ENCODE data around the gene ZNF12.
"Not testable (repeated sequence)": the region's sequence is repeated elsewhere in the genome, so short reads cannot be mapped to it uniquely, and the experiment has no call there.

Gene ZNF12

DNA sequence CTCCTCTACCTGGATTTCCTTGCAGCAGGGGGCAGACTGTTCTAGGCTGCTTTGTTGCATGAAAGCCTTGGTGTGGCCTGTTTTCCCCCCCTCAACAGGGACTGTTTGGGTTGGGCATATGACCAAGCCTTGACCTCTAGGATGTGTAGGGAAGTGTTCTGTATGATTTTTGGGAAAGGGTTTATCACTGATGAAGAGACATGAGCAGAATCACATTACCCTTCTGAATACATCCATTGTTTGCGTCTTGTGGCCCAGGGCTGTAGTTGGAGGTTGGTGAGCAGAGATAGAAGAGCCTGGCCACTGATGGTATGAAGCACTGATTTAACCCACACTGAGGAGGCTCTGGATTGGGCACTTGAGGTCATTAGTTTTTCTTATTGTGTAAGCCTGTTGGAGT is 26.6 kb downstream of the ZNF12 start:
- H3K36me3 ChIP-seq (ENCODE audit: control insufficient read depth, low read depth, low read length): no peaks in the 10 kb centered on the region
- no peak overlapping the region for H3K4me3 ChIP-seq (ENCODE audit: low read length)
- H3K27ac ChIP-seq (ENCODE audit: low read length): no peak overlapping the region
- no peaks in the 10 kb centered on the region for H3K4me1 ChIP-seq (ENCODE audit: control insufficient read depth, low read depth, low read length)
- no peaks in the 10 kb centered on the region for H3K27me3 ChIP-seq (ENCODE audit: control insufficient read depth, insufficient read depth, low read length)
- H3K9ac ChIP-seq (ENCODE audit: low read length): no peak overlapping the region
- H3K9me3 ChIP-seq (ENCODE audit: control insufficient read depth, low read depth, low read length): peaks cover 79% of the 10 kb centered on the region

DNA sequence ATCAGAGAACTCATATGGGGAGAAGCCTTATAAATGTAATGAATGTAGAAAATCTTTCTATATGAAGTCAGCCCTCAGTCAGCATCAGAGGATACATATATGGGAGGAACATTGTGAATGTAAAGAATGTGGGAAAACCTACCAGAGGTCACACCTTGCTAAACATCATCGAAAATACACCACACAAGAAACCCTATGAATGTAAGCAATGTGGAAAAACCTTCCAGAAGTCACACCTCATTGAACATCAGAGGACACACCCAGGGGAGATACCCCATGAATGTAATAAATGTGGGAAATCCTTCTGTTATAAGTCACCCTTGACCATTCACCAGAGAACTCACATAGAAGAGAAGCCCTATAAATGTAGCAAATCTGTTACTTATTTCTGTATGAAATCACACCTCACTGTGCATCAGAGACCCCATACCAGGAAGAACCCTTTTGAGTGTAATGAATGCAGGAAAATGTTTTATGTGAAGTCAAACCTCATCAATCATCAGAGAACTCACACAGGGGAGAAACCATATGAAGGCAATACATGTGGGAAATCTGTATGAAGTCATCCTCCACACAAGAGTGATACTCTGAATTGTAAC is 30.8 kb downstream of the ZNF12 start:
- H3K4me3 ChIP-seq (ENCODE audit: low read length): no peak overlapping the region
- no peaks in the 10 kb centered on the region for H3K27me3 ChIP-seq (ENCODE audit: control insufficient read depth, insufficient read depth, low read length)
- H3K36me3 ChIP-seq (ENCODE audit: control insufficient read depth, low read depth, low read length): peaks cover 11% of the 10 kb centered on the region
- peaks cover 74% of the 10 kb centered on the region for H3K9me3 ChIP-seq (ENCODE audit: control insufficient read depth, low read depth, low read length)
- no peak overlapping the region for H3K9ac ChIP-seq (ENCODE audit: low read length)
- H3K27ac ChIP-seq (ENCODE audit: low read length): no peak overlapping the region
- no peaks in the 10 kb centered on the region for H3K4me1 ChIP-seq (ENCODE audit: control insufficient read depth, low read depth, low read length)

DNA sequence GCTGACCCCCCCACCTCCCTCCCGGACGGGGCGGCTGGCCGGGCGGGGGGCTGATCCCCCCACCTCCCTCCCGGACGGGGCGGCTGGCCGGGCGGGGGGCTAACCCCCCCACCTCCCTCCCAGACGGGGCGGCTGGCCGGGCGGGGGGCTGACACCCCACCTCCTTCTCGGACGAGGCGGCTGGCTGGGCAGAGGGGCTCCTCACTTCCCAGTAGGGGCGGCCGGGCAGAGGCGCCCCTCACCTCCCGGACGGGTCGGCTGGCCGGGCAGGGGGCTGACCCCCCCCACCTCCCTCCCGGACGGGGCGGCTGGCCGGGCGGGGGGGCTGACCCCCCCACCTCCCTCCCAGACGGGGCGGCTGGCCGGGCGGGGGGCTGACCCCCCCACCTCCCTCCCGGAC is 35.9 kb downstream of the ZNF12 start:
- not testable (repeated sequence) for H3K4me3 ChIP-seq (ENCODE audit: low read length); H3K27me3 ChIP-seq (ENCODE audit: control insufficient read depth, insufficient read depth, low read length); H3K27ac ChIP-seq (ENCODE audit: low read length); H3K9ac ChIP-seq (ENCODE audit: low read length); H3K4me1 ChIP-seq (ENCODE audit: control insufficient read depth, low read depth, low read length)
- Histone ChIP-seq H3K9me3 (ENCODE audit: control insufficient read depth, low read depth, low read length) (peaks cover 45% of the 10 kb centered on the region), H3K36me3 (ENCODE audit: control insufficient read depth, low read depth, low read length) (peaks cover 11% of the 10 kb centered on the region)

DNA sequence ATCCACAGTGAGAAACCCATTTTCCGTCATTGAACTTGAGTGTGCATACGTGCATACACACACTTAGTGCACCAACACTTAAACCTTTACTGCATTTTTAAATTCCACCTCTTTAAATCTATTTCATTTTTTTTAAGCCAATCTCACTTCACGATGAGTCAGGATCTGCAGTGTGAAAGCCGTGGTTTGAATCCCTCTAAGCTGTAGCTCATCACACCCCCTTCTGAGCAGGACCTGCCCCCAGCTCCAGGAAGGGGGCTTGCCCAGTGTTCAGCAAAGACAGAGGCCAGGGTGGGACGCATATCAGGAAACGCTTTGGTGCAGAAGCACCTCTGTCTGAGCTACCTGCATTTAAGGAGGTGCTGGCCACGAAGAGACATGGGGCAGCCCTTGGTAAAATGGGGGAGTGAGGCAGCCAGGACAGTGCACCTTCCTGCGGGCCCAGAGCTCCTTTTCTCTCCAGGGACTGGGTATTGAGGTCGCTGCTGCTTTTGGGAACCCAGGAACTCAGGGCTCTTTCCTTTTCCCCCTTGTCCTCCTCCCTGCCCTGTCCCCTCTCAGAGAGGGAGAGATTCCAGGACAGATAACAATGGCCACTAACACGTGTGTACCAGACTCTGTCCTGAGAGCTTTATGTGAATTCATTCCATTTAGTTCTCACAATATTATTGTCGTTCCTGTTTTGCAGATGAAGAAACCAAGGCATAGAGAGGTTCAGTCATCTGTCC is 48.0 kb downstream of the ZNF12 start:
- H3K9ac ChIP-seq (ENCODE audit: low read length): no peak overlapping the region
- H3K4me1 ChIP-seq (ENCODE audit: control insufficient read depth, low read depth, low read length): no peaks in the 10 kb centered on the region
- H3K36me3 ChIP-seq (ENCODE audit: control insufficient read depth, low read depth, low read length): no peaks in the 10 kb centered on the region
- H3K9me3 ChIP-seq (ENCODE audit: control insufficient read depth, low read depth, low read length): no peaks in the 10 kb centered on the region
- no peaks in the 10 kb centered on the region for H3K27me3 ChIP-seq (ENCODE audit: control insufficient read depth, insufficient read depth, low read length)
- no peak overlapping the region for H3K27ac ChIP-seq (ENCODE audit: low read length)
- H3K4me3 ChIP-seq (ENCODE audit: low read length): no peak overlapping the region

DNA sequence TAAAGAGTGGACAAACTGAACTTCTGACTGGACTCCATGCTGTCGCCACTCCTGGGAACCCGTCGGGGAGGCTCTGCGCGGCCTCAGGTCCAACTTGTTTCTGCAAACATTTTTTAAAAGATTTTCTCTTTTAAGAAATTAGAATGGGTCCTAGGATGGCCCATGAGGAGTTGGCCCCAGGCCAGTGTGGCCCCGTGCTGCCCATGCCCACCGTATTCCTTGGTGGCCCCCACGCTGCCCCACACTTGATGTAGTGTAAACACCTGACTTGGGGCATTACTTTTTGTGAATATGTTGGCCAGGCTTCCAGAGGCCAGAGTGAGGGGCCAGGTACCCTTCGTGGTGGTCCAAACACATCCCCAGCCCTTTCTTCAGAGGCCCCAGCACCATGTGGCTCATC is 50.3 kb downstream of the ZNF12 start:
- no peak overlapping the region for H3K9ac ChIP-seq (ENCODE audit: low read length)
- H3K36me3 ChIP-seq (ENCODE audit: control insufficient read depth, low read depth, low read length): no peaks in the 10 kb centered on the region
- no peak overlapping the region for H3K27ac ChIP-seq (ENCODE audit: low read length)
- no peaks in the 10 kb centered on the region for H3K4me1 ChIP-seq (ENCODE audit: control insufficient read depth, low read depth, low read length)
- no peak overlapping the region for H3K4me3 ChIP-seq (ENCODE audit: low read length)
- no peaks in the 10 kb centered on the region for H3K9me3 ChIP-seq (ENCODE audit: control insufficient read depth, low read depth, low read length)
- H3K27me3 ChIP-seq (ENCODE audit: control insufficient read depth, insufficient read depth, low read length): no peaks in the 10 kb centered on the region

DNA sequence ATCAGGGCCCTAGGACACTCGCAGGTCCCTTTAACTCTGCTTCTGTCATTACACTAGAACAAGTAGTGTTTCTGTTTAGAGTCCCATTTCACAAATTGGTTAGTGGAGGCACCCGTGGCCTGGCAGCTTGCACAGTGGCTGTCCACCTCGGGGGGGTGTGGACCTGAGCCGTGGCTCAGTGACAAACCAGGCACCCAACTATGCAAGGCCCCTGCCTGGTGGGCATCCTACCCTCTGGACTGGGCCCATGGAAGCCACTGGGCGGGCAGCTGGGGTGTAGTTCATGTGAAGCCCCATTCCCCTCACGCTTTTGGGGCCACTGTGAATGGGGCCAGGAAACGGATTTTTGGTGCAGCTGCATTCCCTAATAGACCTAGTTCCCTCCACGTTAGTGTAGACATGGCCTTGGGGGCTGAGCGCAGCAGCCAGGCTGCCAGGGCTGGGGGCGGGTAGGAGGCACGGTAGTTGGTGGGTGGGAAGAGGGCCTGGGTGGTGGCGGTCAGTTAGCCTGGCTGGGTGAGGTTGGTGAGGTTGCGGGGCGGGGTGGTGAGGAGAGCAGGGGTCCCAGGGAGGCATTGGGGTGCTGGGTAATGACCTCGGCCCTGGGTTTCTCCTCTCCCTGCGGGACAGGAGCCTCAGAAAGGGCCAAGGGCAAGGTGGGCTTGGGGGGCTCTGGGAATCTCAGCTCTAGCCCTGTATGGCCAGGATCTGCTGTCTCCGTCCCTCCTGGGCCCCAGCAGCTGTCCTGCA is 50.9 kb downstream of the ZNF12 start:
- Histone ChIP-seq H3K36me3 (ENCODE audit: control insufficient read depth, low read depth, low read length) (no peaks in the 10 kb centered on the region), H3K27me3 (ENCODE audit: control insufficient read depth, insufficient read depth, low read length) (no peaks in the 10 kb centered on the region), H3K4me1 (ENCODE audit: control insufficient read depth, low read depth, low read length) (no peaks in the 10 kb centered on the region), H3K9me3 (ENCODE audit: control insufficient read depth, low read depth, low read length) (no peaks in the 10 kb centered on the region), H3K4me3 (ENCODE audit: low read length) (no peak overlapping the region), H3K9ac (ENCODE audit: low read length) (no peak overlapping the region), H3K27ac (ENCODE audit: low read length) (no peak overlapping the region)

DNA sequence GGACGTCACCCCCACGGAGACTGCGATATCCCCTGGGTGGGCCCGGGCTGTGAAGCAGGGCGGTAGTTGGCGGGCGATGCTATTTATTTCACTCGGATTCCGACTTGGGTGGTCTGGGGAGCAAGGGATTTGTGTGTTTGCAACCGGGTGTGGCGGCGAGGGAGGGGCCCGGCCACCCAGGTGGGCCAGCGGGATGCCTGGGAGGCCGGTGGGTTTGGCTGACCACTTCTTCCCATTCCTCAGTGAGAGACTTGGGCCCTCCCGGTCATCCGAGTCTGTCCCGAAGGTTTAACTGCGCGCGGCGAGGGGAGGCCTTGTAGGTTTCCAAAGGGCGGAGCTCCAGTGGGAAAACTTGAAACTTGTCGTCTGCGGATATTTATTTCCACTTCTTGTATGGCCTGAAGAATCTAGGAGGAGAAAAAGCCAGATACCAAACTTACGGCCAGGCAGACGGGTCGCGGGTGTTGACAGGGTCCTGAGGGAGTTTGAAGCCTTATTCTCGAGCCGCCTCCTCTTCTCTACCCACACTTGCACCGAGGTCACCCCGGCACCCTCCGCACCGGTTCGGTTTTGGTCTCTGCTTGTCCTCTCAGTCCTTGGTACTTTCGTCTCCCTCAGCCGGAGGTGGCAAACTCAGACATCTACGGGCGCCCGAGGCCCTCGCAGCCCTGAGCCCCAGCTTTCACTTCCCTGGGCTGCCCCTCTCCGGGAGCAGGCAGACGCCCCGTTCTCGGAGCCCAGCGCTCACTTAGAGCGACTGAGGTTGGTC is 51.7 kb downstream of the ZNF12 start:
- no peak overlapping the region for H3K27ac ChIP-seq (ENCODE audit: low read length)
- H3K27me3 ChIP-seq (ENCODE audit: control insufficient read depth, insufficient read depth, low read length): no peaks in the 10 kb centered on the region
- H3K9me3 ChIP-seq (ENCODE audit: control insufficient read depth, low read depth, low read length): no peaks in the 10 kb centered on the region

DNA sequence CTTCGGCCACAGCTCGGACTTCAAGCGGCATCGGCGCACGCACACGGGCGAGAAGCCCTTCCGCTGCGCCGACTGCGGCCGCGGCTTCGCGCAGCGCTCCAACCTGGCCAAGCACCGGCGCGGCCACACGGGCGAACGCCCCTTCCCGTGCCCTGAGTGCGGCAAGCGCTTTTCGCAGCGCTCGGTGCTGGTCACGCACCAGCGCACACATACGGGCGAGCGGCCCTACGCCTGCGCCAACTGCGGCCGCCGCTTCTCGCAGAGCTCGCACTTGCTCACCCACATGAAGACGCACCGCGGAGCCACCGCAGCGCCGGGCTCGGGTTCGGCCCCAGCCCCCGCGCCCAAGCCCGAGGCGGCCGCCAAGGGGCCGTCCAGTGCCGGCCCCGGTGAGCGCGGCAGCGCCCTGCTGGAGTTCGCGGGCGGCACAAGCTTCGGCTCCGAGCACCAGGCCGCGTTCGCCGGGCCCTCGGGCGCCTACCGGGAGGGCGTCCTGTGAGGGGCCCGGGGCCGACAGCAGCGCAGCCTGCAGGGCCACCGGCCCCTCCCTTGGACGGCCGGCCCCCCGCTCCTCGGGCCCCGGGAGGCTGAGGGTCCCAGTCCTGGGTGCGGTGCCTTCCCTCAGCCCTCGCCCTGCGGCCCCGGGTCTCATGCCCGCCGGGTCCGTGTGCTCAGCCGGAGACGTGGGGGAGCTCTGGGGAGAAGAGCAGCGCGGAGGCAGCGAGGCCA is 52.5 kb downstream of the ZNF12 start:
- Histone ChIP-seq H3K27me3 (ENCODE audit: control insufficient read depth, insufficient read depth, low read length) (no peaks in the 10 kb centered on the region), H3K4me1 (ENCODE audit: control insufficient read depth, low read depth, low read length) (no peaks in the 10 kb centered on the region), H3K36me3 (ENCODE audit: control insufficient read depth, low read depth, low read length) (no peaks in the 10 kb centered on the region), H3K9ac (ENCODE audit: low read length) (no peak overlapping the region), H3K4me3 (ENCODE audit: low read length) (no peak overlapping the region), H3K27ac (ENCODE audit: low read length) (no peak overlapping the region), H3K9me3 (ENCODE audit: control insufficient read depth, low read depth, low read length) (no peaks in the 10 kb centered on the region)

More for the DNA sequence above, 51.7 kb downstream of the ZNF12 start:
- Histone ChIP-seq H3K36me3 (ENCODE audit: control insufficient read depth, low read depth, low read length) (no peaks in the 10 kb centered on the region), H3K9ac (ENCODE audit: low read length) (no peak overlapping the region), H3K4me1 (ENCODE audit: control insufficient read depth, low read depth, low read length) (no peaks in the 10 kb centered on the region), H3K4me3 (ENCODE audit: low read length) (no peak overlapping the region)

DNA sequence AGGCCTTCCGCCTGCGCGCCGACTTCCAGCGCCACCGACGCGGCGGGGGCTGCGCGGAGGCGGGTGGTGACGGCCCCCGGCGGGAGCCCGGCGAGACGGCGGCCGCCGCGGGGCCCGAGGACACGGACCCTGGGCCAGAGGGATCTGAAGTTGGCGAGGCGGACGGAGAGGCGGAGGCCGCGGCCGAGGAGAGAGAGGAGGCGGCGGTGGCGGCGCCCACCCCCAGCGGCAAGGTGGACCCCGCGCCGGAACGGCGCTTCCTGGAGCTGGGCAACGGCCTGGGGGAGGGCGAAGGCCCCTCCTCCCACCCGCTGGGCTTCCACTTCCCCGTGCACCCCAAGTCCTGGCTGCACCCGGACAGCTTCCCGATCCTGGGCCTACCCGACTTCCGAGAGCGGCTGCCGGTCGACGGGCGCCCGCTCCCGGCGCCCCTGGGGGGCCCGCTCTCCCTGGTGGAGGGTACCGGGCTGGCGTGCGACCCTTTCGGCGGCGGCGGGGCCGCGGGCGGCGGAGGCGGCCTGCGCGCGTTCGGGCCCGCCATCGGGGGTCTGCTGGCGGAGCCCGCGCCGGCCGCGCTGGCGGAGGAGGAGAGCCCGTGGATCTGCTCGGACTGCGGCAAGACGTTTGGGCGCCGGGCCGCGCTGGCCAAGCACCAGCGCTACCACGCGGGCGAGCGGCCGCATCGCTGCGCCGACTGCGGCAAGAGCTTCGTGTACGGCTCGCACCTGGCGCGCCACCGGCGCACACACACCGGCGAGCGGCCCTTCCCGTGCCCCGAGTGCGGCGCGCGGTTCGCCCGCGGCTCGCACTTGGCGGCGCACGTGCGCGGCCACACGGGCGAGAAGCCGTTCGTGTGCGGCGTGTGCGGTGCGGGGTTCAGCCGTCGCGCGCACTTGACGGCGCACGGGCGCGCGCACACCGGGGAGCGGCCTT is 53.4 kb downstream of the ZNF12 start:
- Histone ChIP-seq H3K9me3 (ENCODE audit: control insufficient read depth, low read depth, low read length) (no peaks in the 10 kb centered on the region), H3K27me3 (ENCODE audit: control insufficient read depth, insufficient read depth, low read length) (no peaks in the 10 kb centered on the region), H3K4me1 (ENCODE audit: control insufficient read depth, low read depth, low read length) (no peaks in the 10 kb centered on the region), H3K36me3 (ENCODE audit: control insufficient read depth, low read depth, low read length) (no peaks in the 10 kb centered on the region), H3K4me3 (ENCODE audit: low read length) (no peak overlapping the region), H3K27ac (ENCODE audit: low read length) (no peak overlapping the region), H3K9ac (ENCODE audit: low read length) (no peak overlapping the region)

DNA sequence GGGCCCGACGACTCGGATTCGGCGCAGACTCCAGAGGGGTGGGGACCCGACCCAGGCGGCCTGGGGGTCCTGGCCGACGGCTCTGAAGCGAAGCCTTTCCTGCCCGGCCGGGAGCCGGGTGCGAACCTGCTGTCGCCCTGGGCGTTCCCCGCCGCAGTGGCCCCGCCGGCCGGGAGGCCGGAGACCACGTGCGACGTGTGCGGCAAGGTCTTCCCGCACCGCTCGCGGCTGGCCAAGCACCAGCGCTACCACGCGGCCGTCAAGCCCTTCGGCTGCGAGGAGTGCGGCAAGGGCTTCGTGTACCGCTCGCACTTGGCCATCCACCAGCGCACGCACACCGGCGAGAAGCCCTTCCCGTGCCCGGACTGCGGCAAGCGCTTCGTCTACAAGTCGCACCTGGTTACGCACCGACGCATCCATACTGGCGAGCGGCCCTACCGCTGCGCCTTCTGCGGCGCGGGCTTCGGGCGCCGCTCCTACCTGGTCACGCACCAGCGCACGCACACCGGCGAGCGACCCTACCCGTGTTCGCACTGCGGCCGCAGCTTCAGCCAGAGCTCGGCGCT is 54.2 kb downstream of the ZNF12 start:
- H3K27me3 ChIP-seq (ENCODE audit: control insufficient read depth, insufficient read depth, low read length): no peaks in the 10 kb centered on the region
- no peak overlapping the region for H3K27ac ChIP-seq (ENCODE audit: low read length)
- H3K9me3 ChIP-seq (ENCODE audit: control insufficient read depth, low read depth, low read length): no peaks in the 10 kb centered on the region
- no peak overlapping the region for H3K4me3 ChIP-seq (ENCODE audit: low read length)
- H3K4me1 ChIP-seq (ENCODE audit: control insufficient read depth, low read depth, low read length): no peaks in the 10 kb centered on the region
- no peak overlapping the region for H3K9ac ChIP-seq (ENCODE audit: low read length)
- H3K36me3 ChIP-seq (ENCODE audit: control insufficient read depth, low read depth, low read length): no peaks in the 10 kb centered on the region

Measured in iPS-18a (cell line).